Right renal pelvis (tissue), 4 donors: ENCODE results near the gene SAMD9L. TPM values are rescaled to one million over a fixed set of nuclear protein-coding genes. Genes with fewer than 3 reads are reported as not detected.

ENCODE experiments used
- DNase-seq, 4 donors: peaks; one replicate each; pipeline ENCODE4 v3.0.0-alpha.2; 2013; ENCODE audit warnings: low read depth in 4 of 4, low spot score in 3 of 4, missing footprints in 1 of 4
- polyA plus RNA-seq, 4 donors: library from polyadenylated mRNA; unstranded; fragments of 120-200 nt; gene quantifications; one replicate each; pipeline ENCODE4 v1.2.1, GENCODE V29; 2013; ENCODE audit not compliant: insufficient read length in 4 of 4

Gene SAMD9L
- 1 to 10 TPM; 3.3 to 5.3 (median 3.6) TPM for polyA plus RNA-seq

GRCh38 chr7:93148144-93148543 lies at the start of gene SAMD9L:
TSS of gene SAMD9L (minus strand) at chr7:93148385. CDS start at chr7:93135971, 12,414 bp downstream.
- no peak for DNase-seq

DNA sequence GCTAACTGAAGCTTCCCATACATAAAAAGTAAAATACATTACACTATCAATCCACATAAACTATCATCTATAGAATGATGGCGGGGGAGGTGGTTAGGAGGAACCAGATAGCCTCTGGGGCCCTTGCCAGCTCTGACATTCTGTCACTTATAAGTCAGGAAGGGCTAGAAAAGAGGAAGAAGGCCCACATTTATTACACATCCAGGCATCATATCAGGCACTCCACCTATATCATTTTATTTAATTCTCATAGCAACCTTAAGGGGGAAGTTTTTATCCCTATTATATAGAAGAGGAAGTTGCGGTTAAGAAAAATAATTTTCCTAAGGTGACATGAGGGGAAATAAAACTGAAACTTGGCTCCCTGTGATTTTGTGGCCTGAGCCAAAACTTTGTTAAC lies 48.2 kb upstream of the SAMD9L start:
- DNase-seq, result no peak

GRCh38 chr7:93194386-93194785 lies 46.2 kb upstream of the SAMD9L start:
- DNase-seq, result no peak

- no peak for DNase-seq
These were observed 40.9 kb upstream of the SAMD9L start for GRCh38 chr7:93188870-93189634.

- DNase-seq, result no peak
These were observed 37.3 kb upstream of the SAMD9L start for GRCh38 chr7:93185303-93186027.

DNA sequence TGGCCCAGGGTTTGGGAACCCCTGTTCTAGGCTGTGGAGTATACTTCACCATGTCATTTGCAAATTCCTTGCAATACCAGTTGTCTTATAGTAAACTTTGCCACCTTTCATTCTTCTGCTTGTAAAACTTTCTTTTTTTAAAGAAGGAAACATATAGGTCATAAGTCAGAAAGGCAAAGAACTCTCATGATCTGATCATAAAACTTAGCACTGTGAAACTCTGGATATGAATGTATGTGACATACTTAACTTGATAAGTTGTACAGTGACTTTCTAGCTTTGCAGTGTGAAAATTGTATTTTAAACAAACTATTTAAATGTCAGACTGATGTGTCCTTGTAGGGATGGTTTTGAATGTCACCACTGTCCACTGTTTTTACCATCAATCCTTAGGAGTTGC lies 31.0 kb upstream of the SAMD9L start:
- no peak for DNase-seq

- DNase-seq, result no peak
These were observed 30.0 kb upstream of the SAMD9L start for GRCh38 chr7:93178213-93178612.

DNA sequence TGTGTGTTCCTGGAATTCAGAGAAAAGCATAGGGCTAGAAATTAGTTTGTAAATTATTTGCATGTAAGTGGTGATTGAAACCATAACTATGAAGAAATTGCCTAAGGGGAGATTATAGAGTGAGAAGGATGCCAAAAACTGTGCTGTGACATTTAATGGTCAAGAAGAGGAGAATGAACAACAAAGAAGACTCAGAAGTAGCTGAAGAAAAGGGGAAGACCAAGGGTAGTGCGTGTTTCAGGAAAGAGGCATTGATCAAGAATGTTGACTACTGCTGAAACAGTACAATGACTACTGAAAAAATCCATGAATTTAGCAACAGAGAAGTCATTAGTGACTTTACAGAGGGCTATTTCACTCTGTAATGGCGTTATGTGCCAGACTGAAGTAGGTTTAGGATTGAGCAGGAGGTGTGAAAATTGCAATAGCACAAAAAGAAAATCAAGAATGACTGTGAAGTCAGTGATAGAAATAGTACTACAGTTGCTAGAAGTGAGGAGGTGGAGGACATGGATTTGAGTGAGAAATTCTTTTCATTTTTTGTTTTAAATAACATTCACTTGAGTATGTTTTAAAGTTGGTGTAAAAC lies 28.9 kb upstream of the SAMD9L start:
- no peak for DNase-seq

GRCh38 chr7:93175219-93175618 lies 27.0 kb upstream of the SAMD9L start:
- no peak for DNase-seq

DNA sequence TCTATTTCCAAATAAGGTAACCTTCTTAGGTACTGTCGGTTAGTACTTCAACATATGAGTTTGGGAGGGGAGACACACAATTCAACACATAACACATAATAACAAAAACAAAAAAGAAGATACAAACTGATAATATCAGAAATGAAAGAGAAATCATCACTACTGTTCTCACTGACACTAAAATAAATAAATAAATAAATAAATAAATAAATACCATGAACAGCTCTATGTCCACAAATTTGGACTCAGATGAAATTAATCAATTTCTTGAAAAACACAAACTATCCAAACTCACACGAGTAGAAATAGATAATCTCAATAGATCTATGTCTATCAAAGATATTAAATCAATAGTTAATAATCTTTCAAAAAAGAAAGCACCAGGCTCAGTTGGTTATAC lies 24.5 kb upstream of the SAMD9L start:
- DNase-seq, result no peak

GRCh38 chr7:93171606-93172226 lies 23.5 kb upstream of the SAMD9L start:
- DNase-seq, result no peak

DNA sequence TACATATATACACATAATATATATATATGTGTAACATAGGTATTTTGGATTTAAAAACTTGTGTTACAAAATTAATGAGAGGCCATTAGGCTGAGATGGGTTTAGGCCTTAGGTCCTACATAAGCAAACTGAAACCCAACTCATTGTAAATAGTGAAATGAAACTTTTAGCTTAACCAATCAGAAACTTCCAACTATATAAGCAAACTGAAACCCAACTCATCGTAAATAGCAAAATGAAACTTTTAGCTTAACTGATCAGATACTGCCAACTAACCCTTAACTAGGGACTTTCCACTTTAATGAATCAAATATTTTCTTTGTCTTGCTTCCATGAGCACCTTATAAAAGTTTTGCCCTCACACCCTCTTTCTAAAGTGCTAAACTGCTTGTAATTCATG lies 17.3 kb upstream of the SAMD9L start:
- no peak for DNase-seq

GRCh38 chr7:93164766-93165165 lies 16.6 kb upstream of the SAMD9L start:
- DNase-seq, result no peak

- no peak for DNase-seq
These were observed 13.1 kb upstream of the SAMD9L start for GRCh38 chr7:93161181-93161762.

- no peak for DNase-seq
These were observed 12.2 kb upstream of the SAMD9L start for GRCh38 chr7:93160410-93160809.

- DNase-seq, result no peak
These were observed 11.3 kb upstream of the SAMD9L start for GRCh38 chr7:93159490-93159889.

GRCh38 chr7:93156884-93157283 lies 8.7 kb upstream of the SAMD9L start:
- no peak for DNase-seq

- DNase-seq, result no peak
These were observed 2.1 kb upstream of the SAMD9L start for GRCh38 chr7:93150200-93150835.

DNA sequence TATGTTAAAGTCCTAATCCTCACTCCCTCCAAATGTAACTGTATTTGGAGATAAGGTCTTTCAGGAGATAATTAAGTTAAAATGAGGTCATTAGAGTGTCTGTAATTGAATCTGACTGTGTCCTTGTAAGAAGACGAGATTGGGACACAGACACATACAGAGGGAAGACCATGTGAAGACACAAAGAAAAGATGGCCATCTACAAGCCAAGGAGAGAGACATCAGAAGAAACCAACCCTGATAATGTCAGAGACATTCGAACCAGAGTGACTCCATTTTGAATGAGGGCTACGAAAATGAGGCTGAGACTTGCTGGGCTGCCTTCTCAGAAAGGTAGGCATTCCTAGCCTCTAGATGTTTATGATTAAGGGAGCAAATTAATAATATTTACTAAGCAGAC lies 542 bp upstream of the SAMD9L start:
- DNase-seq, result no peak

- DNase-seq, result no peak
These were observed 822 bp downstream of the SAMD9L start for GRCh38 chr7:93147363-93147762.
